ENCODE results near the gene EMID1.
A peak's percentile ranks its signal among the peaks of the same experiment; 100 is the strongest.

Gene EMID1

GRCh38 chr22:29203488-29204454 lies 1.9 kb upstream of the EMID1 start:
- Histone ChIP-seq H3K4me1 (ENCODE audit: control insufficient read depth, insufficient read depth, low read length, poor library complexity, severe bottlenecking) (peaks cover 15% of the 10 kb centered on the region), H3K4me3 (ENCODE audit: insufficient read depth, low read depth, low read length, poor library complexity, severe bottlenecking) (no peak overlapping the region), H3K9me3 (ENCODE audit: control insufficient read depth, low read length) (no peaks in the 10 kb centered on the region), H3K27ac (ENCODE audit: insufficient read depth, low read length, poor library complexity, severe bottlenecking) (no peak overlapping the region), H3K36me3 (ENCODE audit: control insufficient read depth, insufficient read depth, low read length) (no peaks in the 10 kb centered on the region), H3K27me3 (replicated peaks; ENCODE audit: control insufficient read depth, insufficient read depth, low read length, poor library complexity, severe bottlenecking) (peaks cover 3% of the 10 kb centered on the region)
- no peak for DNase-seq

GRCh38 chr22:29204455-29205183 lies 1.1 kb upstream of the EMID1 start:
- no peak overlapping the region for H3K4me3 ChIP-seq (ENCODE audit: insufficient read depth, low read depth, low read length, poor library complexity, severe bottlenecking)
- peaks cover 3% of the 10 kb centered on the region for H3K27me3 ChIP-seq (replicated peaks; ENCODE audit: control insufficient read depth, insufficient read depth, low read length, poor library complexity, severe bottlenecking)
- H3K27ac ChIP-seq (ENCODE audit: insufficient read depth, low read length, poor library complexity, severe bottlenecking), result no peak overlapping the region
- DNase-seq, result no peak
- peaks cover 15% of the 10 kb centered on the region for H3K4me1 ChIP-seq (ENCODE audit: control insufficient read depth, insufficient read depth, low read length, poor library complexity, severe bottlenecking)
- no peaks in the 10 kb centered on the region for H3K9me3 ChIP-seq (ENCODE audit: control insufficient read depth, low read length)
- no peaks in the 10 kb centered on the region for H3K36me3 ChIP-seq (ENCODE audit: control insufficient read depth, insufficient read depth, low read length)

- no peak for DNase-seq
- no peaks in the 10 kb centered on the region for H3K36me3 ChIP-seq (ENCODE audit: control insufficient read depth, insufficient read depth, low read length)
- H3K9me3 ChIP-seq (ENCODE audit: control insufficient read depth, low read length), result no peaks in the 10 kb centered on the region
- H3K4me3 ChIP-seq (ENCODE audit: insufficient read depth, low read depth, low read length, poor library complexity, severe bottlenecking), result no peak overlapping the region
- peaks cover 3% of the 10 kb centered on the region for H3K27me3 ChIP-seq (replicated peaks; ENCODE audit: control insufficient read depth, insufficient read depth, low read length, poor library complexity, severe bottlenecking)
- peaks cover 15% of the 10 kb centered on the region for H3K4me1 ChIP-seq (ENCODE audit: control insufficient read depth, insufficient read depth, low read length, poor library complexity, severe bottlenecking)
- no peak overlapping the region for H3K27ac ChIP-seq (ENCODE audit: insufficient read depth, low read length, poor library complexity, severe bottlenecking)
Measured at GRCh38 chr22:29205252-29205593, 473 bp upstream of the EMID1 start.

- Histone ChIP-seq H3K27ac (ENCODE audit: insufficient read depth, low read length, poor library complexity, severe bottlenecking) (no peak overlapping the region), H3K4me1 (ENCODE audit: control insufficient read depth, insufficient read depth, low read length, poor library complexity, severe bottlenecking) (peaks cover 15% of the 10 kb centered on the region), H3K27me3 (replicated peaks; ENCODE audit: control insufficient read depth, insufficient read depth, low read length, poor library complexity, severe bottlenecking) (peaks cover 3% of the 10 kb centered on the region), H3K36me3 (ENCODE audit: control insufficient read depth, insufficient read depth, low read length) (no peaks in the 10 kb centered on the region), H3K9me3 (ENCODE audit: control insufficient read depth, low read length) (no peaks in the 10 kb centered on the region), H3K4me3 (ENCODE audit: insufficient read depth, low read depth, low read length, poor library complexity, severe bottlenecking) (peak overlapping the region; percentile 34)
- DNase-seq, result no peak
Measured at GRCh38 chr22:29206372-29207242, 911 bp downstream of the EMID1 start.

- Histone ChIP-seq H3K4me3 (ENCODE audit: insufficient read depth, low read depth, low read length, poor library complexity, severe bottlenecking) (no peak overlapping the region), H3K36me3 (ENCODE audit: control insufficient read depth, insufficient read depth, low read length) (no peaks in the 10 kb centered on the region), H3K27me3 (replicated peaks; ENCODE audit: control insufficient read depth, insufficient read depth, low read length, poor library complexity, severe bottlenecking) (peaks cover 3% of the 10 kb centered on the region), H3K9me3 (ENCODE audit: control insufficient read depth, low read length) (no peaks in the 10 kb centered on the region), H3K4me1 (ENCODE audit: control insufficient read depth, insufficient read depth, low read length, poor library complexity, severe bottlenecking) (peaks cover 10% of the 10 kb centered on the region), H3K27ac (ENCODE audit: insufficient read depth, low read length, poor library complexity, severe bottlenecking) (no peak overlapping the region)
- no peak for DNase-seq
Measured at GRCh38 chr22:29207243-29207550, 1.5 kb downstream of the EMID1 start.

- Histone ChIP-seq H3K27me3 (replicated peaks; ENCODE audit: control insufficient read depth, insufficient read depth, low read length, poor library complexity, severe bottlenecking) (peaks cover 3% of the 10 kb centered on the region), H3K4me3 (ENCODE audit: insufficient read depth, low read depth, low read length, poor library complexity, severe bottlenecking) (no peak overlapping the region)
Measured at GRCh38 chr22:29207562-29208501, 2.1 kb downstream of the EMID1 start.

GRCh38 chr22:29208502-29208862 lies 2.8 kb downstream of the EMID1 start:
- no peak overlapping the region for H3K27ac ChIP-seq (ENCODE audit: insufficient read depth, low read length, poor library complexity, severe bottlenecking)
- H3K27me3 ChIP-seq (replicated peaks; ENCODE audit: control insufficient read depth, insufficient read depth, low read length, poor library complexity, severe bottlenecking), result peaks cover 3% of the 10 kb centered on the region
- H3K9me3 ChIP-seq (ENCODE audit: control insufficient read depth, low read length), result no peaks in the 10 kb centered on the region
- H3K36me3 ChIP-seq (ENCODE audit: control insufficient read depth, insufficient read depth, low read length), result no peaks in the 10 kb centered on the region
- DNase-seq, result no peak
- H3K4me1 ChIP-seq (ENCODE audit: control insufficient read depth, insufficient read depth, low read length, poor library complexity, severe bottlenecking), result peaks cover 3% of the 10 kb centered on the region
- H3K4me3 ChIP-seq (ENCODE audit: insufficient read depth, low read depth, low read length, poor library complexity, severe bottlenecking), result no peak overlapping the region

More at GRCh38 chr22:29207562-29208501, 2.1 kb downstream of the EMID1 start:
- H3K36me3 ChIP-seq (ENCODE audit: control insufficient read depth, insufficient read depth, low read length), result no peaks in the 10 kb centered on the region
- no peaks in the 10 kb centered on the region for H3K9me3 ChIP-seq (ENCODE audit: control insufficient read depth, low read length)
- no peak for DNase-seq
- H3K27ac ChIP-seq (ENCODE audit: insufficient read depth, low read length, poor library complexity, severe bottlenecking), result no peak overlapping the region
- peaks cover 3% of the 10 kb centered on the region for H3K4me1 ChIP-seq (ENCODE audit: control insufficient read depth, insufficient read depth, low read length, poor library complexity, severe bottlenecking)

GRCh38 chr22:29208879-29209623 lies 3.4 kb downstream of the EMID1 start:
- H3K9me3 ChIP-seq (ENCODE audit: control insufficient read depth, low read length), result no peaks in the 10 kb centered on the region
- no peak for DNase-seq
- no peak overlapping the region for H3K4me3 ChIP-seq (ENCODE audit: insufficient read depth, low read depth, low read length, poor library complexity, severe bottlenecking)
- H3K36me3 ChIP-seq (ENCODE audit: control insufficient read depth, insufficient read depth, low read length), result no peaks in the 10 kb centered on the region
- H3K4me1 ChIP-seq (ENCODE audit: control insufficient read depth, insufficient read depth, low read length, poor library complexity, severe bottlenecking), result peaks cover 3% of the 10 kb centered on the region
- peaks cover 3% of the 10 kb centered on the region for H3K27me3 ChIP-seq (replicated peaks; ENCODE audit: control insufficient read depth, insufficient read depth, low read length, poor library complexity, severe bottlenecking)
- H3K27ac ChIP-seq (ENCODE audit: insufficient read depth, low read length, poor library complexity, severe bottlenecking), result no peak overlapping the region

- H3K27ac ChIP-seq (ENCODE audit: insufficient read depth, low read length, poor library complexity, severe bottlenecking), result no peak overlapping the region
- peaks cover 3% of the 10 kb centered on the region for H3K4me1 ChIP-seq (ENCODE audit: control insufficient read depth, insufficient read depth, low read length, poor library complexity, severe bottlenecking)
- peaks cover 3% of the 10 kb centered on the region for H3K27me3 ChIP-seq (replicated peaks; ENCODE audit: control insufficient read depth, insufficient read depth, low read length, poor library complexity, severe bottlenecking)
- no peak overlapping the region for H3K4me3 ChIP-seq (ENCODE audit: insufficient read depth, low read depth, low read length, poor library complexity, severe bottlenecking)
- no peaks in the 10 kb centered on the region for H3K9me3 ChIP-seq (ENCODE audit: control insufficient read depth, low read length)
- H3K36me3 ChIP-seq (ENCODE audit: control insufficient read depth, insufficient read depth, low read length), result no peaks in the 10 kb centered on the region
- DNase-seq, result no peak
Measured at GRCh38 chr22:29209624-29209929, 3.9 kb downstream of the EMID1 start.
